Myocyte (in vitro differentiated cells): Measurements from ENCODE around the gene PRKCA. TPM values are rescaled to one million over a fixed set of nuclear protein-coding genes. Genes with fewer than 3 reads are reported as not detected.
"Not testable (repeated sequence)": the region's sequence is repeated elsewhere in the genome, so short reads cannot be mapped to it uniquely, and the experiment has no call there.

Experiments
- DNase-seq: peaks from one replicate; pipeline ENCODE4 v3.0.0-alpha.2; 2012; ENCODE audit warnings: low read depth
- total RNA-seq: library from RNA; depleted of rRNA; stranded (reverse); fragments of >200 nt; gene quantifications from 2 replicates; pipeline ENCODE4 v1.2.3, GENCODE V29; 2014

Gene PRKCA
- total RNA-seq, 1 donor from 2014 or later, result 8.6 TPM

GRCh38 chr17:66602659-66603384, 300.4 kb downstream of the PRKCA start:
- DNase-seq, result no peak

- DNase-seq, result no peak
Measured at GRCh38 chr17:66604376-66604775, 302.0 kb downstream of the PRKCA start.

GRCh38 chr17:66605541-66605940, 303.1 kb downstream of the PRKCA start:
- DNase-seq, result no peak

GRCh38 chr17:66610361-66611133, 308.1 kb downstream of the PRKCA start:
- DNase-seq, result no peak

GRCh38 chr17:66611397-66611796, 309.0 kb downstream of the PRKCA start:
- no peak for DNase-seq

GRCh38 chr17:66612993-66613392, 310.6 kb downstream of the PRKCA start:
- no peak for DNase-seq

GRCh38 chr17:66614469-66614868, 312.1 kb downstream of the PRKCA start:
- DNase-seq, result no peak

GRCh38 chr17:66619206-66619605, 316.8 kb downstream of the PRKCA start:
- DNase-seq, result peak; percentile 39

GRCh38 chr17:66620528-66620927, 318.1 kb downstream of the PRKCA start:
- DNase-seq, result no peak

GRCh38 chr17:66624630-66625029, 322.2 kb downstream of the PRKCA start:
- DNase-seq, result not testable (repeated sequence)

- DNase-seq, result peak; percentile 50
Measured at GRCh38 chr17:66625311-66625767, 322.9 kb downstream of the PRKCA start.

GRCh38 chr17:66627985-66628384, 325.6 kb downstream of the PRKCA start:
- no peak for DNase-seq

- no peak for DNase-seq
Measured at GRCh38 chr17:66629762-66630161, 327.3 kb downstream of the PRKCA start.

GRCh38 chr17:66630379-66630778, 328.0 kb downstream of the PRKCA start:
- no peak for DNase-seq

- DNase-seq, result no peak
Measured at GRCh38 chr17:66630828-66631472, 328.5 kb downstream of the PRKCA start.

- no peak for DNase-seq
Measured at GRCh38 chr17:66632731-66633130, 330.3 kb downstream of the PRKCA start.

GRCh38 chr17:66633317-66633965, 331.0 kb downstream of the PRKCA start:
- no peak for DNase-seq

GRCh38 chr17:66634193-66634592, 331.8 kb downstream of the PRKCA start:
- DNase-seq, result no peak

- no peak for DNase-seq
Measured at GRCh38 chr17:66635386-66636045, 333.1 kb downstream of the PRKCA start.

GRCh38 chr17:66636111-66636510, 333.7 kb downstream of the PRKCA start:
- DNase-seq, result peak; percentile 60

GRCh38 chr17:66637491-66637890, 335.1 kb downstream of the PRKCA start:
- DNase-seq, result no peak
